HG03565 (cell line): ENCODE results near the gene SLC2A13.
"Not testable (repeated sequence)": the region's sequence is repeated elsewhere in the genome, so short reads cannot be mapped to it uniquely, and the experiment has no call there.

ENCODE experiments used
- ATAC-seq: cut with Tn5 transposase; IDR thresholded peaks from one replicate; pipeline ENCODE4 v1.9.1; 2021; ENCODE audit warnings: mild to moderate bottlenecking, moderate library complexity; ENCODE audit not compliant: unreplicated experiment

Gene SLC2A13

DNA sequence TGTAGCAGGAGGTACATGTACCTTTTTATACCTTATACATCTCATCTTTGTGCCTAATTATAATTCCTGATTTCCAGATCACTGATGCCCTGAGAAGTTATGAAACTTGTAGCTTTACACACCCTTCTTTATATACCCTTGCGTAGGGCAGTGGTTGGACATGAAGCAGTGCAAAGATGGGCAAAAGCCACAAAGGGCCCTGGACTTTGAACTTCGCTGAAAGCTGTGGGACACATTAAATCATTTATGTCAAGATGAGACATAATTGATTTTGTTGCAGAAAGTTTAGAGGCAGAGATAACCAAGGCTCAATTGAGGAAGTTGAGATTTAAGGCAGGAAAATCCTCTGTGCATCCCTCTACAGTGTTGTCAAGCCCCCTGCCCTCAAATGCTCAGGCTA lies 170.0 kb downstream of the SLC2A13 start:
- no peak for ATAC-seq

DNA sequence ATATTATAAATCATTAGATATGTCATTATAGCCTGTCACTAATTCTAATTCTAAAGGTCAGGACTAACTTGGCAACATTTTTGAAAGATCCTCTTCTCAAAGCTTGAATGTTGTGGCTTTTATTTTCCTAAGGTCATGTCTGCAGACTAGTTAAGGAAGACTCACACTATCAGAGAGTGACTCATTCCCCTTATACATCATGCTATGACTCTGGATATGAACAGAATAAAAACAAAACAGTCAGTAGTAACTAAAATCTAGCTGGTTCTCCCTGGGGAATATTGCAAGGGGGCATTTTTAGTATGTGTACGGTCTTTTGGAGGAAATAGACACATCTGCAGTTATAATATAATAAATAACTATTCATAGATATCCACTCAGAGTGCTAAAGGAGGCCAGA lies 170.6 kb downstream of the SLC2A13 start:
- no peak for ATAC-seq

GRCh38 chr12:39931857-39932256 lies 174.0 kb downstream of the SLC2A13 start:
- no peak for ATAC-seq

GRCh38 chr12:39931231-39931630 lies 174.7 kb downstream of the SLC2A13 start:
- no peak for ATAC-seq

- no peak for ATAC-seq
Measured at GRCh38 chr12:39930101-39930500, 175.8 kb downstream of the SLC2A13 start.

GRCh38 chr12:39928181-39928899 lies 177.5 kb downstream of the SLC2A13 start:
- ATAC-seq: no peak

GRCh38 chr12:39923364-39923763 lies 182.5 kb downstream of the SLC2A13 start:
- no peak for ATAC-seq

GRCh38 chr12:39922598-39922997 lies 183.3 kb downstream of the SLC2A13 start:
- ATAC-seq: not testable (repeated sequence)

DNA sequence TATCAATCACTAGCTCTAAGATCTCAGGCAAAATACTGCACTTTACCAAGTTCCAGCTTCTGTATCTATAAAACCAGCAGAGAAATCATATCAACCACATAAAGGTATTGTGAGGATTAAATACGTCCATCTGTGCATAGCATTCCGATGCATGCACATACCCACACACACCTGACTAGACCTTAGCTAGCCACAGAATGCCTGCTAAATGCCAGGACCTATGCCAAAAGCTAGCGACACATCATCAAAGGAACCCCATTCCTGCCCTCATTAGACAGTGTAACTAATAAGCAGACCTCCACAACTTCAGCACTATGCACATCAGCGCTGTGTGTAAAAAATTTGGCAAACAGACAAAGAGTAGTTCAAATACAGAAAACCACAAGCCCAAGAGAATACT lies 185.2 kb downstream of the SLC2A13 start:
- ATAC-seq: no peak

DNA sequence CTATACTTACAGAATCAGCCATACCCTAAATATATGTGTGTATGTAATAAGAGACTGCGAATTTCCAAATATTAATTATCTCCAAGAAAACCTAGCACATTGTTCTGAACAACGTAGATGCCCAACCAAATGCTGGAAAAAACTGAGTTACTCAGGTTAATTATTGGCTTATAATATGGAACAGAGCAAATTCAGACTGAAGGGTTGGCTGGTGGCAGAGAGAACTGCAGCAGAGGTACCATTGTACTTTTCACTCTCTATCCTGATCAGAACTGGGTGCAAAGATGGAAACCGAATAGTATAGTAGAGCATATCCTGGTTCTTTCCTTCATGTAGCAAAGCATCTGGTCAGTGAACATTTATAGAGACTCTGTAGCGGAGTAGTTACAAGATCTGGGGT lies 185.7 kb downstream of the SLC2A13 start:
- ATAC-seq: no peak

- no peak for ATAC-seq
Measured at GRCh38 chr12:39919790-39920189, 186.1 kb downstream of the SLC2A13 start.

DNA sequence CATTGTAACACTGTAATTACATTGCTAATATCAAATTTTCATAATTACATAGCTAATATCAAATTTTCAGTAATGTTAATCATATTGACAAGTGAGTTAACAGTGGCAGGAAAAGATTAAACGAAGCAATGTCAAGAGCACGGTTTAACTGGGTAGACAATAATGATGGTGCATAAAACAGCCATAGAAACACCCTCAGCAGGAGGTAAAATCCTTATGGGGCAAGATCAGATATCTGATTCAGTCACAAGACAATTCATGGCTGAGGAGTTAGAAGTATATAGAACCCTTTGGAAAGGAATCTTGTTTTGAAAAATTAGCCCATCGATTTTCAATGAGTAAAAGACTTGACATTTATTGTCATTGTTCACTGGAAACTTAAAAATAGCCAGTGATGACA lies 190.6 kb downstream of the SLC2A13 start:
- ATAC-seq: no peak

- no peak for ATAC-seq
Measured at GRCh38 chr12:39912211-39912980, 193.5 kb downstream of the SLC2A13 start.

- ATAC-seq: no peak
Measured at GRCh38 chr12:39906237-39906636, 199.6 kb downstream of the SLC2A13 start.

GRCh38 chr12:39905152-39905551 lies 200.7 kb downstream of the SLC2A13 start:
- no peak for ATAC-seq

- ATAC-seq: no peak
Measured at GRCh38 chr12:39902821-39903220, 203.1 kb downstream of the SLC2A13 start.

GRCh38 chr12:39897315-39897714 lies 208.6 kb downstream of the SLC2A13 start:
- no peak for ATAC-seq

- not testable (repeated sequence) for ATAC-seq
Measured at GRCh38 chr12:39893388-39893787, 212.5 kb downstream of the SLC2A13 start.

DNA sequence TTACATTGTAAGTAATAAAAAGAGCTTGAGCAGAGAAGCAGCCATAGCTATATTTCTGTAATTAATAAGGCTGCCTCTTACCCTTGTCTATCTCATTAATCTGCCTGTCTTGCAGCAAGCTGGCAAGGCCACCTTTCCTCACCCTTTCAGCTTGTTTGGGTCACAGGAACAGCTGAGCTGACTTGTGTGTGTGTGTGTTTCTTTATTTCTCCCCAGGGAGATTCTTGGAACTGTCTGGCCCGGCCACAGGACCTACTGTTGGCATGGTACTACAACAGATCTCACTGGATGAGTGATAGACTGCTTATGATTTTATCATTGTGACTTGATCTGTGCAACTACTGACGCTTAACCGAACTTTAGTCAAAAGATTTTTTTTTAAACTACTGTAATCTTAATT lies 213.7 kb downstream of the SLC2A13 start:
- no peak for ATAC-seq

- no peak for ATAC-seq
Measured at GRCh38 chr12:39887856-39888255, 218.0 kb downstream of the SLC2A13 start.

- ATAC-seq: no peak
Measured at GRCh38 chr12:39886106-39886505, 219.8 kb downstream of the SLC2A13 start.

GRCh38 chr12:39884616-39885125 lies 221.2 kb downstream of the SLC2A13 start:
- ATAC-seq: no peak
